ENCODE data around the gene DEFB131A.
"Not testable (repeated sequence)": the region's sequence is repeated elsewhere in the genome, so short reads cannot be mapped to it uniquely, and the experiment has no call there.

- TF ChIP-seq CTCF, EP300 (IDR thresholded peaks at IDR 0.05): not testable (repeated sequence)
Measured at GRCh38 chr4:9444114-9444513, at the start of gene DEFB131A.

Measured in suprapubic skin (tissue), 3 donors.